GM21526 (cell line): ENCODE data around the gene ADGRG3.

Source experiments
- ATAC-seq: cut with Tn5 transposase; IDR thresholded peaks from one replicate; pipeline ENCODE4 v1.9.1; 2021; ENCODE audit warnings: moderate library complexity; ENCODE audit not compliant: unreplicated experiment, low FRiP score

The ADGRG3 gene

DNA sequence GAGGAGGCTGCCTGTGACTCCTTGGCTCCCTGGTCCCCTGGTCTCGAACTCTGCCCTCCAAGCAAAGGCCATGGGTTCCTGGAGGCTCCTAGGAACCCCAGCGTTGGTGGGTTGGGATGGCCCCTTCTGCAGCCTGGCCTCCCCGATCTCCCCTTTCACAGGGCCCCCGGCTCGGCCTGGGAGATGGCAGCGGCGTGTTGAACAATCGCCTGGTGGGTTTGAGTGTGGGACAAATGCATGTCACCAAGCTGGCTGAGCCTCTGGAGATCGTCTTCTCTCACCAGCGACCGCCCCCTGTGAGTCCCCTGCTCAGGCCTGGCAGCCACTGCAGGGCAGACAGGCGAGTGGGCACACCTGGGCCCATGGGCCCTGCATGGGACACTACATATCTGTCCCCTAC, 10.9 kb downstream of the ADGRG3 start:
- ATAC-seq: no peak

DNA sequence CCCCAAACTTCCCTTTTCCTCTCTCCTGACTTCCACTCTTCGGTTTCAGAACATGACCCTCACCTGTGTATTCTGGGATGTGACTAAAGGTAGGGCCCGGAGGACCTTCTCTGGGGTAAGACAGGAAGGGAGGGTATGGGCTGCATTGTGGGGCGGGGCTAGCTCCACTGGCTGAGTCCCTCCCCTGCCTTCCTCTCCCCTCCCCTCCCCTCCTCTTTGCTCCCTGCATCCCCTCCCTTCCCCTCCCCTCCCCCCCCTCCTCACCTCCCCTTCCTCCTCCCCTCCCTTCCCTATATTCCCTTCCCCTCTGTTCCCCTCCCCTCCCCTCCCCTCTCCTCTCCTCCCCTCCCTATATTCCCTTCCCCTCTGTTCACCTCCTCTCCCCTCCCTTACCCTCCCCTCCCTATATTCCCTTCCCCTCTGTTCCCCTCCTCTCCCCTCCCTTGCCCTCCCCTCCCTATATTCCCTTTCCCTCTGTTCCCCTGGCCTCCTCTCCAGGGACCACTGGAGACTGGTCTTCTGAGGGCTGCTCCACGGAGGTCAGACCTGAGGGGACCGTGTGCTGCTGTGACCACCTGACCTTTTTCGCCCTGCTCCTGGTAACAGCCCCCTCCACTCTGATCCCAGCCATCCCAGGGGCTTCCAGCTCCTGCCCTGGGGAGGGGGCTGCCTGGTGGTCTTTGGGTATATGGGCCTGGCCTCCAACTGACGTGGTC, 11.8 kb downstream of the ADGRG3 start:
- no peak for ATAC-seq

DNA sequence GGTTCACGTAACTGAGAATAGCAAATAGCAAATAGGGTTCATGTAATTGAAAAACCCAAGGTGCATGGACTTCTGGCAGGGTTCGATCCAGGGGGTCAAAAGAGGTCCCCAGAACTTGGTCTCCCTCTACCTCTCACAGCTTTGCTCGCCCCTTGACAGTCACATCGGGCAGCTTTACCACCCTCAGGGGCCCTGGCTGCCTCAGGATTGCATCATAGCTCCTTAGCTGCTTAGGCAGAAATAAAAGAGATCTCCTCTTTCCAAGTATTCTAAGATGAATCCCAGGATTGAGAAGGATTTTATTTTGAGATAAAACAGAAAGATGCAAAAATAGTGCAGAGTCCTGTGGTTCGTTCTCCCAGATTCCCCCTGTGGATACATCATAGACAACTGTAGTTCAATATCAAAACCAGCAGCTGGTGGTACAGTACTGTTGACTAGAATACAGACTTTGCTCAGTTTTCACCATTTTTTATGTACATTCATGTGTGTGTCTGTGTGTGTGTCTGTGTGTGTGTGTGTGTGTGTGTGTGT, 12.8 kb downstream of the ADGRG3 start:
- no peak for ATAC-seq

DNA sequence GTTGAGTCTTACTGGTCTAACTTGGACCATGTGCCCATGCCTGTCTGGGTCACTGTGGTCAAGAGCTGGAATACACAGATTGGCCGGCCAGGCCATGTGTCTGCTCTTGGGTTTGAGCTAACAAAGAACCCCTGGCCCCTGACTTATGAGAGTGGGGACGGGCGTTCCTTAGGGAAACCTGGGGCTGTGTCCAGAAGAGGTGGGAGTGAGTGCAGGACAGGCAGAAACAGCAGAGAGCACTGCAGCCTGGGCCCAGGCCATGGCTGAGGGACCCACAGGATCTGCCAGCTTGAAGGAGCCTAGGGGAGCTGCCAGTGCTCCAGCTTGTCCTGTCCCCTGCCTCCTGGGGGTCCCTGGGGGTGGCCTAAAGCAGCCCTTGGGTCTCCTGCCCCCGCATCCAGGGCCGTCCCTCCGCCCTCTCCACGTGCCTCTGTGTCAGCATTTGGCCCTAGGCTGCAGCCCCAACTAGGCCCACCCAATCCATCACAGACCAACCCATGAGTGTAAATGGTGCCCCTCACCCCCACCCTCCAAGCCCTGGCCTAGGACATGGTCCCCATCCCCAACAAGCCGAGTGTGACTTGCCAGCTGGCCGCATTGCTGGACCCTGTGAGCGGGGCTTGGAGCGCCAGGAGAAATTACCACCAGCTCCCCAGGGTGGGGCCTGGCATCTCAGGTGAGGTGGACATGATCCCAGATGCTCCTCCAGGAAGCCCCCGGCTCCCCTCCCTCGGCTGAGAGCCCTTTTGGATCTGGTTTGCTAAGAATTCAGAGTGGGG, 14.0 kb downstream of the ADGRG3 start:
- ATAC-seq: no peak

DNA sequence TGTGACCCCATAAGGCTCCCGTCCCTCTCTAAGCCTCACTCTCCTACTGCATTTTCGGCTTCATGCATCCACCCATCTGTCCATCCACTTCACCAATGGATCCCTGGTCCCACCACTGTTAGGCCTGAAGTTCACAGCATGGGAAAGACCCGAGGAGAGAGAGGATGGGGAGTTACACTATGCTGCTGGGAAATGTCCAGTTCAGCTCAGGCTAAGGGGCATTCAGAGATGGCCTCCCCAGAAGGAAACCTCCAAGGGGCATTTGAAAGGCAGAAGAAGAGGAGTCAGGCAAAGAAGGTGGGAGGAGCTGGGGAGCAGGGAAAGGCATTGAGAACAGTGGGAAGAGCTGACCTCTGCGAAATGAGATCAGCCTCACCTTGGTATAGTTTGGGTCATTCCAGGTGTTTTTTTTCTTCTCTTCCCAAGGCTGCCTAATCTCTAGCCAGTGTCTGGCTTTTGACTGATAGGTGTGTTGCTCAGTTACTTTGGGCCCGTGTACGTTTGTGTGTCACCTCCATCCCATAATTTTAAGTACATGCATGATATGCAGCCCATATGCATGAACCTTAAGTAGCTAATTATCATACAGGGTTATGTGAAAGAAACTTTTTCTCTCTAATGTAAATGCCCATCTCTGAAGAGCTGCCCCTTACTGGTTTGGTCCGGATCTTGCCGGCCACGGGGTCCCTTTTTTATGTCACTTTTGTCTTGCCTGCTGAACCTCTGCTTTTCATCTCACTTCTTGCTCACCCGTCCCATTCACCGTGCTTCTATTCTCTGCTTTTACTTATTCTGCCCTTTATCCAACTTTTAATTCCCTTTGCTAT, 14.9 kb downstream of the ADGRG3 start:
- no peak for ATAC-seq

DNA sequence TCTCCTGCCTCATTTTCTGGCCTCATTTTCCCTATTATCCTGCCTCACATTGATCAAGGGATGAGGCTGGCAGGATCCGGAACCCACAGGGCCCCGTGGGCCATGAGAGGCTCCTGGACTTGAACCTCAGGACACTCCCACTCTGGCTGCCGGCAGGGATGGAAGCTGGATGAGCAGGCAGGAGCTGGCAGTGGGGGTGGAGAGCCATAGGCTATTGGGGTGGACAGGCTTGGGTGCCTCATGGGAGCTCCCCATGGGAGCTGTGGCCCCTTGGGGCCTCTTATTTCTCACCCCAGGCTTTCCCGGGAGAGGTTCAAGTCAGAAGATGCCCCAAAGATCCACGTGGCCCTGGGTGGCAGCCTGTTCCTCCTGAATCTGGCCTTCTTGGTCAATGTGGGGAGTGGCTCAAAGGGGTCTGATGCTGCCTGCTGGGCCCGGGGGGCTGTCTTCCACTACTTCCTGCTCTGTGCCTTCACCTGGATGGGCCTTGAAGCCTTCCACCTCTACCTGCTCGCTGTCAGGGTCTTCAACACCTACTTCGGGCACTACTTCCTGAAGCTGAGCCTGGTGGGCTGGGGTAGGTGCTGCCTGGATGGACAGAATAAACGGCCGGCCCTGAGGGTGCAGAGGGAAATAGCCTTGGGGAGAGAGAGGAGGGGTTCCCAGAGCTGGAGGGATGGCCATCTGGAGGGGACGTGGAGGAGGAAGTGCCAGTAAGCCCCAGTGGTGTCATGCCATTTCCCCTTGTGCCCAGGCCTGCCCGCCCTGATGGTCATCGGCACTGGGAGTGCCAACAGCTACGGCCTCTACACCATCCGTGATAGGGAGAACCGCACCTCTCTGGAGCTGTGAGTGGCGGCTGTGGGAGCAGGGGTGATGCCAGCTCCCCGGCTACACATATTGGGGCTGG, 15.8 kb downstream of the ADGRG3 start:
- no peak for ATAC-seq

DNA sequence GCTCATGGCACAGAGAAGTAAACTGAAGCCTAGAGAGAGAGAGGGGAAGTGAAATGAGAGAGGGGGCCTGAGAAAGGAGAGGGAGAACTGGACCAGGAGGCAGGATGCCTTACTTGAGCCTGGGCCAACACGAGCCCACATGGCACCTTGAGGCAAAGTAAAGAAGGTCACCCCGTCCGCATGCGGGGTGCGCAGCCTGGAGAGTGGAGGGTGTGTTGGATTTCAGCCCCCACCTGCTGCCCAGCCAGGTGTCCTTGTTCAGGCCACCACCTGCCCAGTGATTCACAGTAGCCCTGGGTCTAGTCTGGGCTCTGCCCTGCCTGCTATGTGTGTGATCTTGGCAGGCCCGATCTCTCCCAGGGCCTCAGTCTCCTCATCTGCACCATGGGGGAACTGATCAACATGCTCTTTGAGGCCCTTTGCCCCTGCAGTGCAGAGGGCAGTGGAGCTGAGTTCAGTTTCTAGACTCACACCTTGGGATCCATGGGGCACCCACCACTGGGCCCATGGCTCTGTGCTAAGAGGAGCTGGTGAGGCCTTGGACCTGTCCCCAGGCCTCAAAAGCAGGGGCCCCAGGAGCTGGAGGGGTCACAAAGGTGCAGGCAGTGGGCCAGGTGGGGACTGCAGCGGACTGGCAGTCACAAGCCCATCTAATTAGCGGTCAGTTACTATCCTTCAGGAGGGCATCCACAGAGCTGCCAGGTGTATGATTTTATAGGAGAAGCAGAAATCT, 16.7 kb downstream of the ADGRG3 start:
- ATAC-seq: no peak

DNA sequence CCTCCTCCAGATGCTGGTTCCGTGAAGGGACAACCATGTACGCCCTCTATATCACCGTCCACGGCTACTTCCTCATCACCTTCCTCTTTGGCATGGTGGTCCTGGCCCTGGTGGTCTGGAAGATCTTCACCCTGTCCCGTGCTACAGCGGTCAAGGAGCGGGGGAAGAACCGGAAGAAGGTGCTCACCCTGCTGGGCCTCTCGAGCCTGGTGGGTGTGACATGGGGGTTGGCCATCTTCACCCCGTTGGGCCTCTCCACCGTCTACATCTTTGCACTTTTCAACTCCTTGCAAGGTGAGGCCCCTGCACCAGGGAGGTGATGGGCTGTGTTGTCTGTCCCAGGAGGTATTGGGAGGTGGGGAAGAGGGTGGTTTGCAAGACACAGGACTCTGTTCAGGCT, 17.5 kb downstream of the ADGRG3 start:
- no peak for ATAC-seq

DNA sequence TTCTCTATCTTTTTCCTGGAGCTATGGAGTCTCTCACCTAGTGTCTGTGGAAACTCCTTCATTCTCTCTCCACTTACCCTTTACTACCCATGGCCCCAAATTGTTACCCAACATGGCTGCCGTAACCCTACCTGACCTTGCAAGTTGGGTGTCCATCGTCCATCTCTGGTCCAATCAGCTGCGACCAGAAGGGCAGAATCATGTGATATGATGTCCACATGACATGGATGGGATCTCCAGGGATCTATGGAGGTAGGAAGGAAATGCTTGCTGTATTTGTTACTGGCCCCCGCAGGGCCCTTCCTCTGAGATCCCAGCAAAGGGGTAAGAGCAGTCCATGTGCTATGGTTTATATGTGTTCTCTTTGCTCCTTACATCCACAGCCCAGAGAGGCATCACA, 18.5 kb downstream of the ADGRG3 start:
- no peak for ATAC-seq

DNA sequence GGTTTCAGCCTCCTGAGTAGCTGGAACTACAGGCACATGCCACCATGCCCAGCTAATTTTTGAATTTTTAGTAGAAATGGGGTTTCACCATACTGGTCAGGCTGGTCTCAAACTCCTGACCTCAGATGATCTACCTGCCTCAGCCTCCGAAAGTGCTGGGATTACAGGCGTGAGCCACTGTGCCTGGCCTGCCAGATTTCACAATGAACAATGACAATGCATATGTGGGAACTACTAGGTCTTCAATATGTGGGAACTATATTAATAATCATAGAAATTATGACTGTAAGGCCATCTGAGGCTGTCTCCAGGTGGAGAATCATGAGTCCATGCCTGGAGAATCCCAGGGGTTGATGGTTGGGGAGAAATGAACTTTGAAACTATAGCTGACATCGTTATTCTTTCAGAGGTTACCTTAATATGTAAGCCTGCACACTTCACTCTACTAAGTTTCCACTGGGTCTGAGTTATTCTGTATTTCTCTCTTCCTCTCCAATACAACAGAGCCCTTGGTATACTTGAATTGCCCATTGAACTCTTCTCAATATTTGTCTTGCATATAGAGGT, 19.3 kb downstream of the ADGRG3 start:
- no peak for ATAC-seq

DNA sequence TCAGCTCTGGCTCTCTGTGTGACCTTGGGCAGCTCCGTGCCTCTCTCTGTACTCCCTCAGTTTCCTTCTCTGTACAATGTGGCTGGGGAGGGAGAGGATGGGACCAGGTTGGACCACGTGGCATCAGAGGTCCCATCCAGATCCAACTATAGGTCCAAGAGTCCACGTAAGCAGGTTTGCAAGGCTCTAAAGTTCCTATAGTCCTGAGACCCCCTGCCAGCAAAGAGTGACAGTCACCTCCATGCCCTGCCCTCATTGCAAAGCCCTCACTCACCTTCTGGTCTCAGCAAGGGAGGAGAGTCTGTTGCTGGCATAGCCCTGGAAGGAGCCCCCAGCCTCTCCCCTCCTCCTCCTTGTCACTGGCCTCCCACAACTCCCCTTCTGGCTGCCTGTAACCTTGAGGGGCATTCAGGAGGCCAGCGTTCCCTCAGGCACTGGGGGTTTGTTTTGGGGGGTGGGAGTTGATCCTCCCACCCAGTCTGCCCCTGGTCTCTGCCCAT, 20.4 kb downstream of the ADGRG3 start:
- no peak for ATAC-seq

DNA sequence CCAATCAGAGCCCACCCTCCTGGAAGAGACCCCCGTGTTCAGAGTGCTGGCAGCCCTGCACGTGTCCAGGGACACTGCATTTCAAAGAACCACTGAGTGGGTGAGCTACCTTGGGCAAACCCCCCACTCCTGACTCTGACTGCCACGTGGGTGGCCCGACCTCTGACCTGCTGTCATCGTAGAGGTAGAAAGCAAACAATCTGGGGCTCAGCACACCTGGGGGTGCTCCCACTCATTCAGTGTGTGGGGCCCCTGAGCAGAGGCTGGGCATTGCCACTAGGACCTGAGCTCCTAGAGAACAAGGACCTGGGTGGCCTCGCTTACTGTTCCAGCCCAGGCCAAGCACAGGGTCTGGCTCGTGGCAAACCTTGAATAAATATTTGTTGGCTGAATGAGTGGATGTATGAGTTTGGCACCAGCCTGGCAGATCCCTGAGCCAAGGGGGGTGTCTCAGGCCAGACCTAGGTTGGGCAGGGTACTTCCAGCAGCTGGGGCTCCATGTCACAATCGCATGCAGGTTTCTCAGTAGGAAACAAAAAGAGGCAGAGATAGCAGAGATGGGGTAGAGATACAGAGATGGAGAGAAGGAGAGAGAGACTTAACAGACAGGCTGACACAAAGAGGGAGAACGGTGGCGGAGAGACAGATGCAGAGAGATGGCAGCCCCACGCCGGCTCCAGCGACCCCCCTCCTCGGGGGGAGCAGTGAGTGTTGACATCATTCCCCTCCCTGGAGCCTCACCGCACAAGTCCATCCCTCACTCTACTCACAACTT, 21.1 kb downstream of the ADGRG3 start:
- ATAC-seq: no peak

DNA sequence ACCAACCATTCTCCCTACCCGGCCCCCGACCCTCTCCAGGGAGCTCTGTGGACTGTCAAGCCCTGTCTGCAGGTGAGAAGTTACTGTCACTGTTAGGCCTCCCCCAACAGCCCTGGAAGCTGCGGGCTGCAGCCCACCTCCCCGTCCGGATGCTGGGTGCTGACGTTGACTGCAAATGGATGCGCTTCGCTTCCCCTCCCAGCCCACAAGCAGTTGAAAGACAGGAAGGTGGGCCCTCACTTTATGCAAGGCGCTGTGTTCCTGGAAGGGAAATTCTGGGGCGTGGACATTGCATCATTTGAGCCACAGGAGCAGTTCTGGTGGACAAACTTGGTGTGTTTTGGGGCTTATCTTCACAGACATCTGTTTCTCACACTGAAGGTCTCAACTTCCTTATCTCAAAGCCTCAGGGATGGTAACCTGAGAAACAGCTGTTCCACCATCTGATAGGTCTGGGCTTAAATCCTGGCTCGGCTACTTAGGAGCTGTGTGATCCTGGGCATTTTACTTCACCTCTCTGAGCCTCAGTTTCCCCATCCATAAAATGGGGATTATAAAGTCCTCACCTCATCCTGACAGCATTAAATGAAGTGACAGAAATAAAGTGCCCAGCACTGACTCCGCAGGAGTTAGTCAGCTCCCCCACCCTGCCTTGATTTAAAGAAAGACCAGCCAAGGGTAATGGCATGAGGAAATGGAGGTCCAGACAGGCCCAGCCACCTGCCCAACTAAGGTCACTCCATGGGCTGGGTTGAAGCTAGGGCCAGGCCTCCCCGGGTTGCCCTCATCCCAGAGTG, 21.9 kb downstream of the ADGRG3 start:
- peak; percentile 63 for ATAC-seq

DNA sequence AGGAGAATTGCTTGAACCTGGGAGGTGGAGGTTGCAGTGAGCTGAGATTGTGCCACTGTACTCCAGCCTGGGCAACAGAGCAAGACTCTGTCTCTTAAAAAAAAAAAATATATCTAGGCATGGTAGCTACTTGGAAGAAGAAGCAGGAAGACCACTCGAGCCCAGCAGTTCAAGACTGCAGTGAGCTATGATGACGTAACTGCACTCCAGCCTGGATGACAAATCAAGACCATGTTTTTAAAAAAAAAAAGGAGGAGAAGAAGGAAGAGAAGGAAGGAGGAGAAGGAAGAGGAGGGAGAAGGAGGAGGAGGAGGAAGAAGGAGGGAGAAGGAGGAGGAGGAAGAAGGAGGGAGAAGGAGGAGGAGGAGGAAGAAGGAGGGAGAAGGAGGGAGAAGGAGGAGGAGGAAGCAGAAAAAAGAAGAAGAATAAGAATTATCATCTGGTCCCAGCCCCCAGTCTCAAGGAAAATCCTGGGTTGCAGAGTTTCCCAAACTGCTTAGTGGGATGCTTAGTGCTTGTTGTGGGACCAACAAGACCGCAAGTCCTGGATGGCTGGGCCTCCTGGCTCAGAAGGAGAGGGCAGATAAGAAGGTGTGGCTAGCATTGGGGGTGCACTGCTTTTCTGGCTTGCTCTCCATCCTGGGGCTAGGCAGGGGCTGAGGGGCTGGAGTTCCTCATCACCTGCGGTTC, 22.8 kb downstream of the ADGRG3 start:
- ATAC-seq: no peak

DNA sequence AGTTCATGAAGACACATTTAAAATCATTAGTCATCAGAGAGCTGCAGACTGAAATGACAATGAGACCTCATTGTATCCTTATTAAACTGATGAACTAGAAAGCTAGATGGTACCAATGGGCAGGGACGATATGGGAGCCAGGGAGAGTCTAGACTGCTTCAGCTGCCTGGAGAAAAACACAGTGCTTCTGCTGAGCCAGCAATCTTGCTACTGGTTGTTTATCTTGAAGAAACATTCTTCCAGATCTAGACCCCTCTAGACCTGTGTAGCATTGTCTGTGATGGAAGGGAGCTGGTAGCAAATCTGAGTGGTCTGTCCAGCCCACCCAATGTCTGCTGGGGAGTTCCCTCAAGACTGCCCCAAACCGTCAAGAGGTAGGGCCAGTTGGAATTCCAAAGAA, 24.5 kb downstream of the ADGRG3 start:
- no peak for ATAC-seq

DNA sequence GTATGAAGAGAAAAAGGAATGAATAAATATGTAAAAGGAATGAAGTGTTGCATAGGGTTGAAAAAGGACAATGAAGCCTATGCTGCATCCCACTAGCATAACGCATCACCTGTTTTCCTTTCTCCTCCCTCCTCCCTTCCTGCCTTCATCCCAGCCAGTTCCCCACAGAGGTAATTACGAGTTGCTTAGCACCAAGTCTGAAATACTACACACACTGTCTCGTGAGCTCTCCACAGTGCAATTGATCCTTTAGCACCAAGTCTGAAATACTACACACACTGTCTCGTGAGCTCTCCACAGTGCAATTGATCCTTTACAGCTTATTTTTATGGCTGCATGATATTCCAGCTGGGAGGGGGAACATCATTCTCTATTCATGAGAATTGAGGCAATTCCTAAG, 25.4 kb downstream of the ADGRG3 start:
- ATAC-seq: no peak

DNA sequence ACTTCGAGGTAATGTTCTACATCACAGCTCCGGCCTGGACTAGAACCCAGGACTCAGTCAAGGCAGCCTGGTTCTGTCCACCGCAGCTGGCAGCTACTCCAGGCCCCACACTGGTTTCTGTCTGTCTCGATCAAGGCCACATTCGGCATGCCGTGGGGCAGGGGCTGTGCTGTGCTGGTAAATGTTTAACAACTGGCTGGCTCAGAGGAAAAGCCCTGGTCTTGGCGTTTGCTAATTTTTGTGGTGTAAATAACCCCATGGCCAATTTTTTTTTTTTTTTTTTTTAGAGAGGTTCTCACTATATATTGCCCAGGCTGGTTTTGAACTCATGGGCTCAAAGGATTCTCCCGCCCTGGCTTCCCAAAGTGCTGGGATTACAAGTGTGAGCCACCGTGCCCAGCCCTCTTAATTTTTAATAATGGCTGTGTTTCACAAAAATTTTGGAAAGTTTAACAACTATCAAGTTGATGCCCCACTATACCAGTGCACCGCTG, 26.2 kb downstream of the ADGRG3 start:
- no peak for ATAC-seq
